CD4-positive, alpha-beta T cell (primary cell): ENCODE data around the gene REXO4. TPM values are rescaled to one million over a fixed set of nuclear protein-coding genes. Genes with fewer than 3 reads are reported as not detected.
A peak's percentile ranks its signal among the peaks of the same experiment; 100 is the strongest.

Source experiments
- ATAC-seq: fragments of 200-7000 bp; cut with Tn5 transposase; one replicate; pipeline ENCODE4 v1.10.0; 2022; ENCODE audit warnings: mild to moderate bottlenecking; ENCODE audit not compliant: poor library complexity
- CTCF ChIA-PET: fragments of 350-600 bp; sonication (Branson Sonifier 250); formaldehyde crosslinking; loops from one replicate; lab custom pipeline; 2021; ENCODE audit warnings: antibody characterized with exemption, inconsistent platforms; lab: Charles Lee
- POLR2A ChIA-PET: fragments of 350-600 bp; sonication (Branson Sonifier 250); formaldehyde crosslinking; loops from one replicate; lab custom pipeline; 2021; ENCODE audit warnings: antibody characterized with exemption, inconsistent platforms; lab: Charles Lee
- DNase-seq, 14 experiments: peaks; one replicate each; pipeline ENCODE4 v3.0.0-alpha.2; 2013 to 2020; ENCODE audit warnings: mixed read lengths in 2 of 14
- H3K27ac ChIP-seq, 2 donors: one replicate each; pipeline versions ENCODE4 v1.5.1 to v1.7.0; 2013; ENCODE audit warnings: low read length in 2 of 2, low read depth in 1 of 2, mild to moderate bottlenecking in 1 of 2
- H3K27me3 ChIP-seq, 2 experiments: 1 replicate in 1 of 2; 2 replicates in 1 of 2; pipeline versions ENCODE4 v1.6.1 to v1.7.0; 2013; ENCODE audit warnings: low read length in 2 of 2, control low read depth in 1 of 2, mild to moderate bottlenecking in 1 of 2, moderate library complexity in 1 of 2; ENCODE audit not compliant: insufficient read depth in 2 of 2, control insufficient read depth in 1 of 2
- H3K36me3 ChIP-seq: one replicate; pipeline ENCODE4 v1.6.1; 2013; ENCODE audit warnings: low read length, control low read depth; ENCODE audit not compliant: insufficient read depth
- H3K4me1 ChIP-seq: one replicate; pipeline ENCODE4 v1.6.1; 2013; ENCODE audit warnings: low read length, control low read depth; ENCODE audit not compliant: insufficient read depth
- H3K4me3 ChIP-seq: one replicate; pipeline ENCODE4 v1.5.1; 2013; ENCODE audit warnings: mild to moderate bottlenecking, low read length, moderate library complexity
- H3K9me3 ChIP-seq, 2 experiments: 1 replicate in 1 of 2; 2 replicates in 1 of 2; pipeline versions ENCODE4 v1.6.1 to v1.7.0; 2013; ENCODE audit warnings: low read length in 2 of 2, mild to moderate bottlenecking in 2 of 2, control low read depth in 1 of 2, moderate library complexity in 1 of 2; ENCODE audit not compliant: control insufficient read depth in 1 of 2, insufficient read depth in 1 of 2
- H3K27ac Mint-ChIP-seq: one replicate; pipeline ENCODE4 v1.8.0; 2020; ENCODE audit warnings: mixed read lengths
- H3K27me3 Mint-ChIP-seq: one replicate; pipeline ENCODE4 v1.8.0; 2021; ENCODE audit warnings: mixed read lengths
- H3K36me3 Mint-ChIP-seq: one replicate; pipeline ENCODE4 v1.8.0; 2021; ENCODE audit warnings: low read depth, mixed read lengths
- H3K4me1 Mint-ChIP-seq: one replicate; pipeline ENCODE4 v1.8.0; 2021; ENCODE audit warnings: low read depth, mixed read lengths
- H3K4me3 Mint-ChIP-seq: one replicate; pipeline ENCODE4 v1.8.0; 2020; ENCODE audit warnings: mild to moderate bottlenecking, mixed read lengths
- H3K9me3 Mint-ChIP-seq: one replicate; pipeline ENCODE4 v1.8.0; 2020; ENCODE audit warnings: mixed read lengths
- intact Hi-C, 2 experiments: fragments of 100-400 bp; cut with DNase I in 1 of 2; cut with micrococcal nuclease in 1 of 2; formaldehyde crosslinking; loops; one replicate each; pipeline versions ENCODE4 v1.15.1 to v1.9.0; 2023 to 2025; cut with DNase I, micrococcal nuclease
- total RNA-seq, 174 experiments: library from RNA in 2 of 174; stranded (reverse) in 2 of 174; gene quantifications; one replicate each; pipeline ENCODE4 v1.2.3 and lab custom pipeline; 2021 to 2026
- TF ChIP-seq, protein P1 (sequence below): fragments of 200-600 bp; IDR thresholded peaks from one replicate; pipeline ENCODE4 v1.8.0; 2022; ENCODE audit warnings: antibody characterized with exemption, mild to moderate bottlenecking

REXO4 gene
- total RNA-seq, 2 experiments from 2014 or later: 17.3 to 18.5 TPM

DNA sequence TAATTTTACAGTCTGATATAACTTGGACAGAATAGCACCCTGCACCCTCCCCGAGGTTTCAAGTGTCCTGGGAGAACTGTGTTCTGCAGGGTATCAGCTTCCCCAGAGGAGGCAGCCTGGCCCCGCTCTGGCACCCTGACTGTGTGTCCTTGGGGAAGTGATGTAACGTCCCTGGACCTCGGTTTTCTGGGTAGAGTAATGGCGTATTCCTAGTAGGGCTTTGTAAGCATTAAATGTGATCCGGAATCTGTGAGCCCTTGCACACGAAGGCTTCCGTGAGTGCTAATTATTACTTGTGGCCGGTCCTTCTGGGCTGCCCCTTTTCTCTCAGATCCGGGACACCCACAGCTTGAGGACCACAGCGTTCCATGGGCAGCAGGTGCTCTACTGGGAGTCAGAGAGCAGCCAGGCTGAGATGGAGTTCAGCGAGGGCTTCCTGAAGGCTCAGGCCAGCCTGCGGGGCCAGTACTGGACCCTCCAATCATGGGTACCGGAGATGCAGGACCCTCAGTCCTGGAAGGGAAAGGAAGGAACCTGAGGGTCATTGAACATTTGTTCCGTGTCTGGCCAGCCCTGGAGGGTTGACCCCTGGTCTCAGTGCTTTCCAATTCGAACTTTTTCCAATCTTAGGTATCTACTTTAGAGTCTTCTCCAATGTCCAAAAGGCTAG is 41.0 kb upstream of the REXO4 start:
- Mint-ChIP-seq H3K4me1 (peaks cover 23% of the 10 kb centered on the region), H3K9me3 (no peaks in the 10 kb centered on the region), H3K36me3 (peaks cover 4% of the 10 kb centered on the region), H3K27ac (no peak overlapping the region), H3K27me3 (no peaks in the 10 kb centered on the region), H3K4me3 (peak overlapping the region; percentile 95)
- H3K4me1 ChIP-seq: peaks cover 18% of the 10 kb centered on the region
- H3K27me3 ChIP-seq: peaks cover 0 to 2% of the 10 kb centered on the region in 2 experiments
- peak overlapping the region in 1 of 2 donors; percentile 82 for H3K27ac ChIP-seq
- ChIA-PET CTCF (interaction anchor here (1.5 kb wide), 1 partner anchor 42 kb away, joined by 3 read pairs; no protein-coding TSS in a partner anchor), POLR2A (interaction anchor here (0.6 to 2.4 kb wide), 5 partner anchors 41 to 428 kb away, joined by 3 to 11 read pairs (median 4); partner anchors contain the start of genes GTF3C5 and REXO4)
- no peaks in the 10 kb centered on the region for H3K36me3 ChIP-seq
- TF ChIP-seq, protein P1, sequence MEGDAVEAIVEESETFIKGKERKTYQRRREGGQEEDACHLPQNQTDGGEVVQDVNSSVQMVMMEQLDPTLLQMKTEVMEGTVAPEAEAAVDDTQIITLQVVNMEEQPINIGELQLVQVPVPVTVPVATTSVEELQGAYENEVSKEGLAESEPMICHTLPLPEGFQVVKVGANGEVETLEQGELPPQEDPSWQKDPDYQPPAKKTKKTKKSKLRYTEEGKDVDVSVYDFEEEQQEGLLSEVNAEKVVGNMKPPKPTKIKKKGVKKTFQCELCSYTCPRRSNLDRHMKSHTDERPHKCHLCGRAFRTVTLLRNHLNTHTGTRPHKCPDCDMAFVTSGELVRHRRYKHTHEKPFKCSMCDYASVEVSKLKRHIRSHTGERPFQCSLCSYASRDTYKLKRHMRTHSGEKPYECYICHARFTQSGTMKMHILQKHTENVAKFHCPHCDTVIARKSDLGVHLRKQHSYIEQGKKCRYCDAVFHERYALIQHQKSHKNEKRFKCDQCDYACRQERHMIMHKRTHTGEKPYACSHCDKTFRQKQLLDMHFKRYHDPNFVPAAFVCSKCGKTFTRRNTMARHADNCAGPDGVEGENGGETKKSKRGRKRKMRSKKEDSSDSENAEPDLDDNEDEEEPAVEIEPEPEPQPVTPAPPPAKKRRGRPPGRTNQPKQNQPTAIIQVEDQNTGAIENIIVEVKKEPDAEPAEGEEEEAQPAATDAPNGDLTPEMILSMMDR: no peak
- peak in 1 of 14 experiments; percentile 50 for DNase-seq
- no peak for ATAC-seq
- intact Hi-C loops: loop anchor here in 1 of 2 experiments (1.0 to 2.0 kb wide), 2 partner anchors 40 to 122 kb away; partner anchors contain the start of genes REXO4 and SURF6
- H3K9me3 ChIP-seq: peaks cover 0 to 3% of the 10 kb centered on the region in 2 experiments
- peak overlapping the region; percentile 69 for H3K4me3 ChIP-seq

DNA sequence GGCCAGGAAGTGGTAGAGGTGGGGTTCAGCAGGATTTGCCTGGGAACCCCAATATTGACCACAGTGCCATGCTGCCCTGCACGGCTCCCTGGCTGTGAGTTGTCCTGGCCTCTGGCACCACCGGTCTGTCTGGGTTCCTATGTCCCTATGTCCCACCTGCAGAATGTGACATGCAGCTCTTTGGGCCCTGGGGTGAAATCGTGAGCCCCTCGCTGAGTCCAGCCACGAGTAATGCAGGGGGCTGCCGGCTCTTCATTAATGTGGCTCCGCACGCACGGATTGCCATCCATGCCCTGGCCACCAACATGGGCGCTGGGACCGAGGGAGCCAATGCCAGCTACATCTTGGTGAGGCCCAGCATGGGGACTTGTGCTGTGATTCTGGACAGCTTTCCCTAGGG is 39.9 kb upstream of the REXO4 start:
- ATAC-seq (no peak), DNase-seq (no peak)
- peaks cover 0 to 3% of the 10 kb centered on the region in 2 experiments for H3K9me3 ChIP-seq
- Mint-ChIP-seq H3K27ac (no peak overlapping the region), H3K27me3 (no peaks in the 10 kb centered on the region), H3K4me3 (no peak overlapping the region), H3K36me3 (peaks cover 4% of the 10 kb centered on the region), H3K4me1 (peaks cover 23% of the 10 kb centered on the region), H3K9me3 (no peaks in the 10 kb centered on the region)
- ChIA-PET CTCF (no interaction called here), POLR2A (interaction anchor here (2.4 kb wide), 1 partner anchor 40 kb away, joined by 10 read pairs; the partner anchor contains the start of gene REXO4)
- TF ChIP-seq, protein P1: no peak
- no peak overlapping the region for H3K27ac ChIP-seq
- intact Hi-C loops: loop anchor here in 1 of 2 experiments (2.0 kb wide), 1 partner anchor 39 kb away; the partner anchor contains the start of gene REXO4
- peaks cover 0 to 2% of the 10 kb centered on the region in 2 experiments for H3K27me3 ChIP-seq
- no peaks in the 10 kb centered on the region for H3K36me3 ChIP-seq
- H3K4me3 ChIP-seq: no peak overlapping the region
- peaks cover 18% of the 10 kb centered on the region for H3K4me1 ChIP-seq

DNA sequence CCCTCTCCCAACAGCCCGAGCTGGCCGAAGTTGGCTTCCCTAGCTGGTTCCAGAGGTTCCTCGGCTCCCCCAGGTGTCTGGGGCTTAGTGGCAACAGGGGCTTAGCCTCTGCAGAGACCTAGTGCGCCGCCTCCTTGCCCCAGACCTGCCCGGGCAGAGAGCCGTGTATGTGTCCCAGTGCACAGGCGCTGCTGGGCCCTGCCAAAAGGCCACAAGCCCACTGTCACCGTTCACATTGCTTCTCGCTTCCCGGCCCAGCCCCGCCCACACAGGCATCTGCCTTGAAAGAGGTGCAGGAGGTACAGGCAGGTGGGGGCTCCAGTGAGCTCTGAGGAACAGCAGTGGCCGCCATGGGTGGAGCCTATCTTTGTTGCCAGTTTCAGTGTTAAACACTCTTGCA is 39.4 kb upstream of the REXO4 start:
- H3K9me3 ChIP-seq: peaks cover 0 to 3% of the 10 kb centered on the region in 2 experiments
- Mint-ChIP-seq H3K27me3 (no peaks in the 10 kb centered on the region), H3K4me1 (peaks cover 23% of the 10 kb centered on the region), H3K4me3 (no peak overlapping the region), H3K9me3 (no peaks in the 10 kb centered on the region), H3K27ac (no peak overlapping the region), H3K36me3 (peaks cover 4% of the 10 kb centered on the region)
- H3K27me3 ChIP-seq: peaks cover 0 to 2% of the 10 kb centered on the region in 2 experiments
- intact Hi-C loops: no loop called here
- H3K4me3 ChIP-seq: no peak overlapping the region
- TF ChIP-seq, protein P1: no peak
- POLR2A ChIA-PET: no interaction called here
- DNase-seq (no peak), ATAC-seq (no peak)
- H3K36me3 ChIP-seq: no peaks in the 10 kb centered on the region
- H3K27ac ChIP-seq: no peak overlapping the region
- peaks cover 18% of the 10 kb centered on the region for H3K4me1 ChIP-seq
- CTCF ChIA-PET: no interaction called here
